HEK293 (cell line): ENCODE measurements around the gene NPRL2.

Experiments
- CTCF ChIP-seq: fragments of 450-650 bp; formaldehyde crosslinking; IDR thresholded peaks from 2 replicates; pipeline ENCODE4 v1.5.1; 2016; ENCODE audit warnings: missing biosample characterization, missing genetic modification characterization
- ZBTB1 ChIP-seq: fragments of 450-650 bp; formaldehyde crosslinking; IDR thresholded peaks from 2 replicates; pipeline ENCODE4 v1.5.1; 2016; ENCODE audit warnings: missing biosample characterization, missing genetic modification characterization
- ZNF146 ChIP-seq: fragments of 450-650 bp; formaldehyde crosslinking; IDR thresholded peaks from 2 replicates; pipeline ENCODE4 v1.5.1; 2016; ENCODE audit warnings: missing biosample characterization, missing genetic modification characterization
- ZNF24 ChIP-seq: fragments of 450-650 bp; formaldehyde crosslinking; IDR thresholded peaks from 2 replicates; pipeline ENCODE4 v1.5.1; 2016; ENCODE audit warnings: missing biosample characterization, missing genetic modification characterization
- ZNF362 ChIP-seq: fragments of 450-650 bp; formaldehyde crosslinking; IDR thresholded peaks from 2 replicates; pipeline ENCODE4 v1.5.1; 2016; ENCODE audit warnings: missing biosample characterization, missing genetic modification characterization
- ZNF521 ChIP-seq: fragments of 450-650 bp; formaldehyde crosslinking; IDR thresholded peaks from 2 replicates; pipeline ENCODE4 v1.5.1; 2017; ENCODE audit warnings: missing biosample characterization, mild to moderate bottlenecking, missing genetic modification characterization
- ZNF544 ChIP-seq: fragments of 450-650 bp; formaldehyde crosslinking; IDR thresholded peaks from 2 replicates; pipeline ENCODE4 v1.5.0; 2017; ENCODE audit warnings: missing biosample characterization, missing genetic modification characterization

- TF ChIP-seq ZNF521 (tag by site-specific recombination) (no peak), ZNF24 (tag by site-specific recombination) (no peak), ZNF362 (tag by site-specific recombination) (no peak), ZNF544 (tag by site-specific recombination) (no peak), ZNF146 (tag by site-specific recombination) (no peak), CTCF (no peak), ZBTB1 (tag by site-specific recombination) (no peak)
Observed at GRCh38 chr3:50338965-50339364, 11.6 kb downstream of the NPRL2 start.
